ENCODE results near the gene NDUFAF8.

Gene NDUFAF8

DNA sequence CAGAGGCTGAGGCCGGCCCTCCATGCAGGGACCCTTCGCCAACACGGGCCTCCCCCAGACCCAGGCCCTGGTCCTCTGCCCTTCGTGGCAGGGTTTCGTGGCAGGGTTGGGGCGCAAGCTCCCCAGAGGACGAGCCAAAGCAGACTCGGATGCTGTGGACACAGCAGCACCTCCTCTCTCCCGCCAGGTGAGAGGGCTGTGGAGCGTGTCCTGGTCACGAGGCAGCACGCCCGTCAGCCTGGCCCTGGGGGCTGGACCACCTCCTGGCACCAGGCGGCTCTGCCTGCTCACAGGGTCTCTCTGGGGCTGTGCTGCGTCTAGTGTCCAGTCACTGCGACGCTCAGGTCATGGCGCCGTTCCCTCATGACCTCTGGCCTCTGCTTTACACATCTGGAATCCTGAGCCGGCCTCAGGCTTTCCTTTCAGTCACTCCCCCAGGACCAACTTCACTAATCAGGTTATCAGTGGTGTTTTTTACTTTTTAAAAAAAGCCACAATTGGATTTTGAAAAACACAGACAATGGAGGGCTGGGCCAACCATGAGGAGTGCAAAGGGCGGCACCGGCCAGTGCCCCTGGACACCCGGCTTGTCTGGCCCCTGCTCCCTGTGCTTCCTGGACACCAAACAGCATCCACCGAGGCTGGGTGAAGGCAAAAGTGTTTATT is 5.4 kb downstream of the NDUFAF8 start:
- Histone ChIP-seq H3K27ac (ENCODE audit: extremely low read depth, low read depth, low read length) (no peak overlapping the region), H3K36me3 (ENCODE audit: control insufficient read depth in 2 of 2, insufficient read depth in 1 of 2, low read length in 2 of 2) (peaks cover 0 to 40% of the 10 kb centered on the region in 2 experiments; a peak in 2 of 3 replicates), H3K4me3 (ENCODE audit: low read depth, low read length) (no peak overlapping the region), H3K4me1 (ENCODE audit: control insufficient read depth, insufficient read depth, low read length) (no peaks in the 10 kb centered on the region; the same call in 1 of the 2 replicates), H3K9me3 (ENCODE audit: control insufficient read depth, insufficient read depth, low read depth, low read length) (no peaks in the 10 kb centered on the region)
- ChIA-PET CTCF (interaction anchor here (1.3 kb wide), 1 partner anchor 147 kb away, joined by 3 read pairs; no protein-coding TSS in a partner anchor), POLR2A (interaction anchor here (1.2 kb wide), 1 partner anchor 22 kb away, joined by 4 read pairs; the partner anchor contains the start of gene CEP131)
- TF ChIP-seq, protein P1, sequence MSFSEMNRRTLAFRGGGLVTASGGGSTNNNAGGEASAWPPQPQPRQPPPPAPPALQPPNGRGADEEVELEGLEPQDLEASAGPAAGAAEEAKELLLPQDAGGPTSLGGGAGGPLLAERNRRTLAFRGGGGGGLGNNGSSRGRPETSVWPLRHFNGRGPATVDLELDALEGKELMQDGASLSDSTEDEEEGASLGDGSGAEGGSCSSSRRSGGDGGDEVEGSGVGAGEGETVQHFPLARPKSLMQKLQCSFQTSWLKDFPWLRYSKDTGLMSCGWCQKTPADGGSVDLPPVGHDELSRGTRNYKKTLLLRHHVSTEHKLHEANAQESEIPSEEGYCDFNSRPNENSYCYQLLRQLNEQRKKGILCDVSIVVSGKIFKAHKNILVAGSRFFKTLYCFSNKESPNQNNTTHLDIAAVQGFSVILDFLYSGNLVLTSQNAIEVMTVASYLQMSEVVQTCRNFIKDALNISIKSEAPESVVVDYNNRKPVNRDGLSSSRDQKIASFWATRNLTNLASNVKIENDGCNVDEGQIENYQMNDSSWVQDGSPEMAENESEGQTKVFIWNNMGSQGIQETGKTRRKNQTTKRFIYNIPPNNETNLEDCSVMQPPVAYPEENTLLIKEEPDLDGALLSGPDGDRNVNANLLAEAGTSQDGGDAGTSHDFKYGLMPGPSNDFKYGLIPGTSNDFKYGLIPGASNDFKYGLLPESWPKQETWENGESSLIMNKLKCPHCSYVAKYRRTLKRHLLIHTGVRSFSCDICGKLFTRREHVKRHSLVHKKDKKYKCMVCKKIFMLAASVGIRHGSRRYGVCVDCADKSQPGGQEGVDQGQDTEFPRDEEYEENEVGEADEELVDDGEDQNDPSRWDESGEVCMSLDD (tag by site-specific recombination; IDR thresholded peaks at IDR 0.05) = no peak
- no peak for TF ChIP-seq ZNF658 (tag by site-specific recombination; IDR thresholded peaks at IDR 0.05)
- no peak for TF ChIP-seq ZNF23 (tag by site-specific recombination; IDR thresholded peaks at IDR 0.05; ENCODE audit: borderline replicate concordance)

DNA sequence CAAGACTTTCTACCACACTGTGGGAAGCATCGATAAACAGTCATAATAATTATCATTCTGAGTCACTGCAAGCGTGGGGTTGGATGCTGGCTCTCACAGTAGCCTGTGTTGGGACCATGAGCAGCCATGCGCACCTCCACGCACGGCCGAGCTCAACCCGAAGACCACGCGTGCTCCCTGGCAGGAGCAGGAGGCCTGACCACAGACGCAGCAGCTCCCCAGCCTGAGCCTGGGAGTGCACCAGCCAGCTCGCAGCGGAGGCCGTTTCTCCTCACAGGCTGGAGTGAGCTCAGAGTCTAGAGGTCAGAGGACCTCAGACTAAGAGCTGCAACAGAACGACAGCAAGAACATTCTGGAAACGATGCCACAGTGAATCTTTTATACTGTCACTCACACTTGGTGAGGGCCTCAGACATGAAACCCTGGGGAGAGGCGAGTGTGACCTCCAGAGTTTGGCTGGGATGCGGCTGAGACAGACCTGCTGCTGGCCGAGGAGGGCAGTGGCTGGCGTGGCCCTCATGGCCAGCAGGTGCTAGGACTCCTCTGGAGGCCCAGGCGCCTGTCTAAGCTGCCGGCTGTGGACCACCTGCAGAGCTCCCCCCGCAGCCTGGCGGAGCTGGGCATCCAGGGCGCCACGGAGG is 6.0 kb downstream of the NDUFAF8 start:
- no peaks in the 10 kb centered on the region for H3K9me3 ChIP-seq (ENCODE audit: control insufficient read depth, insufficient read depth, low read depth, low read length)
- H3K27ac ChIP-seq (ENCODE audit: extremely low read depth, low read depth, low read length) = no peak overlapping the region
- ChIA-PET CTCF (interaction anchor here (0.7 to 1.3 kb wide), 2 partner anchors 147 to 731 kb away, joined by 3 read pairs; no protein-coding TSS in a partner anchor), POLR2A (interaction anchor here (0.5 kb wide), 1 partner anchor 402 kb away, joined by 4 read pairs; no protein-coding TSS in a partner anchor)
- no peak overlapping the region for H3K4me3 ChIP-seq (ENCODE audit: low read depth, low read length)
- no peaks in the 10 kb centered on the region; the same call in 1 of the 2 replicates for H3K4me1 ChIP-seq (ENCODE audit: control insufficient read depth, insufficient read depth, low read length)
- no peak for TF ChIP-seq ZNF292 (tag by site-specific recombination; IDR thresholded peaks at IDR 0.05; ENCODE audit: borderline replicate concordance, low read depth)
- no peak for TF ChIP-seq YY1 (tag by site-specific recombination; IDR thresholded peaks at IDR 0.05)
- TF ChIP-seq, protein P2, sequence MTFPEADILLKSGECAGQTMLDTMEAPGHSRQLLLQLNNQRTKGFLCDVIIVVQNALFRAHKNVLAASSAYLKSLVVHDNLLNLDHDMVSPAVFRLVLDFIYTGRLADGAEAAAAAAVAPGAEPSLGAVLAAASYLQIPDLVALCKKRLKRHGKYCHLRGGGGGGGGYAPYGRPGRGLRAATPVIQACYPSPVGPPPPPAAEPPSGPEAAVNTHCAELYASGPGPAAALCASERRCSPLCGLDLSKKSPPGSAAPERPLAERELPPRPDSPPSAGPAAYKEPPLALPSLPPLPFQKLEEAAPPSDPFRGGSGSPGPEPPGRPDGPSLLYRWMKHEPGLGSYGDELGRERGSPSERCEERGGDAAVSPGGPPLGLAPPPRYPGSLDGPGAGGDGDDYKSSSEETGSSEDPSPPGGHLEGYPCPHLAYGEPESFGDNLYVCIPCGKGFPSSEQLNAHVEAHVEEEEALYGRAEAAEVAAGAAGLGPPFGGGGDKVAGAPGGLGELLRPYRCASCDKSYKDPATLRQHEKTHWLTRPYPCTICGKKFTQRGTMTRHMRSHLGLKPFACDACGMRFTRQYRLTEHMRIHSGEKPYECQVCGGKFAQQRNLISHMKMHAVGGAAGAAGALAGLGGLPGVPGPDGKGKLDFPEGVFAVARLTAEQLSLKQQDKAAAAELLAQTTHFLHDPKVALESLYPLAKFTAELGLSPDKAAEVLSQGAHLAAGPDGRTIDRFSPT (tag by site-specific recombination; IDR thresholded peaks at IDR 0.05) = no peak
- peaks cover 0 to 47% of the 10 kb centered on the region in 2 experiments; a peak in 2 of 3 replicates for H3K36me3 ChIP-seq (ENCODE audit: control insufficient read depth in 2 of 2, insufficient read depth in 1 of 2, low read length in 2 of 2)

DNA sequence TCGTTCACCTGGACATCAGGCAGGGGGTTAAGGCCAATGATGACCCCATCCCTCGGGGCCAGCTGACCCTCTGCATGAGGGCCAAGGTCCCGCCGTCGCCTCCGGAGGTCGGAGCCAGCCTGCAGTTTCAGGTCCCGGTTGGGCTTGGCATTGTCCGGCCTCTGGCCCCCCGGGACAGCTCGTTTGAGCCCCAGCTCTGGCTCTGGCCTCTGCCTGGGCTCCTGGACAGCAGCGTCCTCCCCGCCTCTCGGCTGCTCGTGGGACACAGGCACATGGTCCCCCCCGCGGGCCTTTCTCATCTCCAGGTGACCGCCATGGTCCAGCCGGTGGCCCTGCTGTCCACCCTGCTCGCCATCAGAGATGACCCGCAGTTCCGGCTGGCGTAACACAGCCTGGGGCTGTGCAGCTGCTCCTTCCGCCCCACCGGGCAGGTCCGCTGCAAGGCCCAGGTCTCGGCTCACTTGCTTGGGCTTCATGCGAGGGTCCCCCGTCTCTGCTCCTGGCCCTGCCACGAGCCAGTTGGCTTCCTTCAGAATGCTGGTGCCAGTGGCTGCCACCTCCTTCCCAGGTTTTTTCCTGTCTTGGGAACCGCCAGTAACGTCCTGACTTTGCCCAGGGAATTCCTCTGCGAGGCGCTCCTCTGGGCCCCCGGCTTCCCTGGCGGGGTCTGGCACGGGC is 6.7 kb downstream of the NDUFAF8 start:
- CTCF ChIA-PET = interaction anchor here (0.7 to 1.3 kb wide), 2 partner anchors 148 to 731 kb away, joined by 3 read pairs; no protein-coding TSS in a partner anchor
- peaks cover 0 to 51% of the 10 kb centered on the region in 2 experiments; a peak in 1 of 3 replicates for H3K36me3 ChIP-seq (ENCODE audit: control insufficient read depth in 2 of 2, insufficient read depth in 1 of 2, low read length in 2 of 2)
- no peak overlapping the region for H3K27ac ChIP-seq (ENCODE audit: extremely low read depth, low read depth, low read length)
- POLR2A ChIA-PET = interaction anchor here (0.5 to 1.4 kb wide), 3 partner anchors 149 to 401 kb away, joined by 3 to 4 read pairs (median 3); partner anchors contain the start of gene BAHCC1
- TF ChIP-seq ZNF600 (tag by site-specific recombination; IDR thresholded peaks at IDR 0.05) (0 out of 2 replicates have a peak, but pooled peaks have one; percentile 36), ZNF701 (tag by site-specific recombination; IDR thresholded peaks at IDR 0.05) (no peak), BCL11B (tag by site-specific recombination; IDR thresholded peaks at IDR 0.05; ENCODE audit: low read depth) (peak; percentile 65; the same call in 1 of the 2 replicates), KLF1 (tag by site-specific recombination; IDR thresholded peaks at IDR 0.05) (no peak), ZNF223 (tag by site-specific recombination; IDR thresholded peaks at IDR 0.05) (no peak), GLIS1 (tag by site-specific recombination; IDR thresholded peaks at IDR 0.05) (0 out of 2 replicates have a peak, but pooled peaks have one; percentile 7), YY2 (tag by site-specific recombination; IDR thresholded peaks at IDR 0.05) (no peak), ZFP41 (tag by site-specific recombination; IDR thresholded peaks at IDR 0.05; ENCODE audit: borderline replicate concordance) (no peak), ZNF596 (tag by site-specific recombination; IDR thresholded peaks at IDR 0.05) (no peak)
- TF ChIP-seq, protein P3, sequence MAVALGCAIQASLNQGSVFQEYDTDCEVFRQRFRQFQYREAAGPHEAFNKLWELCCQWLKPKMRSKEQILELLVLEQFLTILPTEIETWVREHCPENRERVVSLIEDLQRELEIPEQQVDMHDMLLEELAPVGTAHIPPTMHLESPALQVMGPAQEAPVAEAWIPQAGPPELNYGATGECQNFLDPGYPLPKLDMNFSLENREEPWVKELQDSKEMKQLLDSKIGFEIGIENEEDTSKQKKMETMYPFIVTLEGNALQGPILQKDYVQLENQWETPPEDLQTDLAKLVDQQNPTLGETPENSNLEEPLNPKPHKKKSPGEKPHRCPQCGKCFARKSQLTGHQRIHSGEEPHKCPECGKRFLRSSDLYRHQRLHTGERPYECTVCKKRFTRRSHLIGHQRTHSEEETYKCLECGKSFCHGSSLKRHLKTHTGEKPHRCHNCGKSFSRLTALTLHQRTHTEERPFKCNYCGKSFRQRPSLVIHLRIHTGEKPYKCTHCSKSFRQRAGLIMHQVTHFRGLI (tag by site-specific recombination; IDR thresholded peaks at IDR 0.05) = peak; percentile 65; the same call in 1 of the 2 replicates
- H3K9me3 ChIP-seq (ENCODE audit: control insufficient read depth, insufficient read depth, low read depth, low read length) = no peaks in the 10 kb centered on the region
- no peaks in the 10 kb centered on the region; the same call in 1 of the 2 replicates for H3K4me1 ChIP-seq (ENCODE audit: control insufficient read depth, insufficient read depth, low read length)
- no peak overlapping the region for H3K4me3 ChIP-seq (ENCODE audit: low read depth, low read length)

Data from HEK293 (cell line).